NCI-H1436 (cell line): ENCODE measurements around the gene PRKCI.
A peak's percentile ranks its signal among the peaks of the same experiment; 100 is the strongest.
"Not testable (repeated sequence)": the region's sequence is repeated elsewhere in the genome, so short reads cannot be mapped to it uniquely, and the experiment has no call there.

Source experiments
- DNase-seq: peaks from one replicate; lab custom pipeline; 2025; lab: John Stamatoyannopoulos, UW

The PRKCI gene

DNA sequence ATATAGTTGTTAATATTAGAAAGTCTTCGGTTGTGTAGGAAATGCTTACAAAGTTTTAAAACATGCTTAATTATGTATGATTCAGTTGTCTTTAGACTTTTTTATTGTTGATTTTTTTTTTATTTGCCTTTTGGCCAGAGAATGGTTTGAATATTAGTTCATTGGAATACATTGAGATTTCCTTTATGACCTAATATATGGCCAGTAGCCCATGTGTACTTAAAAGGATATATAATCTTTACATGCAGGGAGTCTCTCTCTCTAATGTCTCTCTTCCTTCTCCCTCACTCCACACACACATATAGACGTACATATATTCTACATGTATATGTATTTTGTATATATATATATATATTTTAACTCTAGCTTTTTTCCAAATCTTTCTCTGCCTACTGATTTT is 68.0 kb downstream of the PRKCI start:
- DNase-seq = no peak

DNA sequence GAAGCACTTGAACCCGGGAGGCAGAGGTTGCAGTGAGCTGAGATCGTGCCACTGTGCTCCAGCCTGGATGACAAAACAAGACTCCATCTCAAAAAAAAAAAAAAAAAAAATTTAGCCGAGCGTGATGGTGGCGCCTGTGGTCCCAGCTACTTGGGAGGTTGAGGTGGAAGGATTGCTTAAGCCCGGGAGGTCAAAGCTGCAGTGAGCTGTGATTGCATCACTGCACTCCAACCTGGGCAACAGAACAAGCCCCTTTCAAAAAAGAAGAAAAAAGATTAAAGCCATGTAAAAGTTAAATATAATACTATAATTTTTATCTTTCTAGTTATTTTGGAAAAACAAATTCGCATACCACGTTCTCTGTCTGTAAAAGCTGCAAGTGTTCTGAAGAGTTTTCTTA is 73.4 kb downstream of the PRKCI start:
- no peak for DNase-seq

DNA sequence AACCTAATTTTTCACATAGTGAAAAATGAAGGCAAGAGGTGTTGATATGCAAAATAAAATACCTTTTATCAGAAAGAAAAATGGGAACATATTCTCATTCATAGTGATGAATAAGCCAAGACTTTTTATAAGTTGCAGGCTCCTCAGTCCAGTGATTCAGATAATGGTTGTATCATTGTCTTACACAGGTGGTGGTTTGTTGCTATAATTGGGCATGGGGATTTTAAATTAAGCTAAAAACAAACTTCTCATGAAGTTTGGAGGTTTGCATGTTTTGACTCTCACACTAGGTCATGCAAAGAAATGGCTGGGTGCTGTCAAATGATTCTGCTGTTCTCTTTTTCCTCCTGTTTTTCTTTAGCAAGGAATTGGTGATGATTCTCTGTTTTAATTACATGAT is 74.5 kb downstream of the PRKCI start:
- DNase-seq = no peak

DNA sequence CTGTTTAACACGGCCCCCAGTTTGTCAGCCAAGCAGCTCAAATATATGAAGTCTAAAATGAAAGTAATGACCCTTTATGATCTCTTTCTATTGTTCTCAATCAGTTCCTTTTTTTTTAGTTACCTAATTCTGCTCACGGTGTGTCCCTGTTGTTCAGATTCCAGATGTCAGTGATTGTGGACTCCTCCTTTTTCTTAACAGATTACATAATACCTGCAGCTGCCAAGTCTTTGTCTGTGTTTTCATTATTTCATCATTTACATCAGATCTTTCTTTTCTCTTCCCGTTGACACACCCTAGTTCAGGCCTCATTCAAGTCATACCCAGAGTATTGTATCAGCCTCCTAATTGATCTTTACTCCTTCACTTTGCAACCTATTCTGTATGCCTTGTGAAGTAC is 79.2 kb downstream of the PRKCI start:
- peak; percentile 10 for DNase-seq

DNA sequence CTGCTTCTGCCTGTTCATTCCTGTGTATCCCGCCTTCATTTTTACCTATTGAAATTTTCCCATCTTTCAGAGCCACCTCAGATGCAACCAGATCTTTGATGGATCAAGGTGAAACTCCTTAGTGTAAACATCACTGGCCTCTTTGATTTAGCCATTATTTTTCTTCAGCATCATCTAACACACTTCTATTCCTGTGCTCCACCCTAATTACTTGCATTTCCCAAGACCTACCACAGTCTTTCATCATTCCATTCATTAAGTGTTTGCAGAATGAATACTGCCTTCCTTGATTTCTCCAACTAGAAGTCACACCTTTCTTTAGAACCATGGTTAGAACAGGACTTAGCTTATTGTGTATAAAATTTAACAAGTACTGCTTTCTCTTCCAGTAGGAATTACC is 79.8 kb downstream of the PRKCI start:
- no peak for DNase-seq

- DNase-seq = no peak
Measured at GRCh38 chr3:170306015-170306414, 83.8 kb downstream of the PRKCI start.

GRCh38 chr3:170307671-170308405 is 85.6 kb downstream of the PRKCI start:
- no peak for DNase-seq

GRCh38 chr3:170309046-170309445 is 86.8 kb downstream of the PRKCI start:
- no peak for DNase-seq

DNA sequence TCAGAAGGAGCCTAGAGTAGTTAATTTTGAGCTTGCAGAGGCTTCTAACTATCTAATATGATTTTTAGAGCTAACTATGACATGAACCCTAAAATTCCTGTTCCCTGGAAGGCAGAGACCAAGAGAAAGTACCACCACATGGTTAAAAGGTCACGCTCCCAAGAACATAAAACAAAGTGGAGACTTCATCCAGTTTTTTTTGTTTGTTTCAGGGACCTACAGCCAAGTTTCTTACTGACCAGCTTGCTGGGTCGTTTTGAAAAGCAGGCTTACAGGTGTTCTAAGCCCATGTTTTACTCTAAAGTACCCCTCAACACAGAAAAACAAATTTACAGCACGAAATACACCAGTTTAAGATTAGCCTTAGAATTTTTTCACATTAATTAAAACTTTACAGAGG is 95.7 kb downstream of the PRKCI start:
- no peak for DNase-seq

DNA sequence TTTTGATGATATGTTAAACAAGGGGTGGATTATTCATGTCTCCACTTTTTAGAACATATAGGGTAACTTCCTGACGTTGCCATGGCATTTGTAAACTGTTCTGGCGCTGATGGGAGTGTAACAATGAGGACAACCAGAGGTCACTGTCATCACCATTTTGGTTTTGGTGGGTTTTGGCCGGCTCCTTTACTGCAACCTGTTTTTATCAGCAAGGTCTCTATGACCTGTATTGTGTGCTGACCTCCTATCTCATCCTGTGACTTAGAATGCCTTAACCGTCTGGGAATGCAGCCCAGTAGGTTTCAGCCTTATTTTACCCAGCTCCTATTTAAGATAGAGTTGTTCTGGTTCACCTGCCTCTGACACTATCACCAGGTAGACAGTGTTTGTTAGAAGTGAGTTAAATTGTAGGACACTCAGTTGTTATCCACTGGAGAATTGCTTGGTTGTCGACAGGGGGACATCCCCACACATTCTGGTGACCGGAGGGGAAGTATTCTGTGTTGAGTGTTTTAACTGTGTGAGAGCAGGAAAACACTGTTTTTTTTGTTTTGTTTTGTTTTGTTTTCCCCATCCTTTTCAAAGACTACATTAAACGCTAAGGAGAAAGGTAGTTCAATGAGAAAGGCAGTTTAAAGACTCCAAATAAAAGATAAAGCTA is 98.4 kb downstream of the PRKCI start:
- DNase-seq = no peak

GRCh38 chr3:170321321-170322034 is 99.3 kb downstream of the PRKCI start:
- no peak for DNase-seq

DNA sequence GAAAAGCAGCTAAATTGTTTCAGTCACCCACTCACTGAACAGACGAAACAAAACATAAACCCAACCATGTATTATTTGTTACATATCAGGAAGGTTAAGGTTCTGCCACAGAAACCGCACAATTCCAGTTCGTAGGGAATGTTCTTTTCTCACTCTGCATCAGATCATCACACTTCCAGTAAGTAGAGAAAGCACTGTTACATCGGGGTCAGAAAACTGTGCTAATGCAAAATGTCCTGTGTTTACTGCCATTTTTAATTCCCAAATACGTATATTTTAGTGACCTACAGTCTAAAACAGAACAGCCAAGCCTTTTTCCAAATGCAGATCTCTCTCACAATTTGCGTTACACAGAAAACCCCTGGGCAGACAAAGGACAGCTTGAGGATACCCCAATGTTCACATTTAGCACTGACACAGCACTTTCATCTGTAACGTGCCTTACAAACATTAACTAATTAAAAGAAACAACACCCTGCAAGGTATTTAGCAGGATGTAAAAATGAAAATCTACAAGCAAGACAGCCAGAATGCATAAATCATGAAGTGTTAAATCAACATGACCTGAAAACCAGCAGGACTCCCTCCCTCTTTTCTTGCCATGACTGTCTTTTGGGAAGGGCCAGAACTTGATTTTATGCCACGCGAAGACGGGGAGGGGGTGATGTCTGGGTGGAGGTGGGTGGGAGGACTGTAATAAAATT is 100.5 kb downstream of the PRKCI start:
- DNase-seq = no peak

DNA sequence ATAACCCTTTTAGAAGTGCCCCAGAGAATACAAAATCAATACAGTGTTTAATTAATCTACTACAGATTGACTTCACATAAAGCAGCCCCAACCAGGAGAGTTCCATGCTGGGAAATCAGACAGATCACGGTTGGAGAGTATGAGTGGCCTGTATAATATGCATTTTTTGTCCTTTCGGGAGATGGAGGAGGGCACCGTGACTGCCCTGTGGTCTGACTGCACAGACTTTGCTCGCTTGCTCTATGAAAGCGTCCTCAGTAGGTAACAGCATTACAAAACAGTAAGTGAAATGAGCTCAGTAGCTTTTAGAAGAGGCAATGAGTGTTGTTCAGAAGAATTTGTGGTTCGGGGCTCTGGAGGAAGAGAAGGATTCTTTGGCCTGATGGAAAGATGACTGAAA is 101.1 kb downstream of the PRKCI start:
- DNase-seq = no peak

DNA sequence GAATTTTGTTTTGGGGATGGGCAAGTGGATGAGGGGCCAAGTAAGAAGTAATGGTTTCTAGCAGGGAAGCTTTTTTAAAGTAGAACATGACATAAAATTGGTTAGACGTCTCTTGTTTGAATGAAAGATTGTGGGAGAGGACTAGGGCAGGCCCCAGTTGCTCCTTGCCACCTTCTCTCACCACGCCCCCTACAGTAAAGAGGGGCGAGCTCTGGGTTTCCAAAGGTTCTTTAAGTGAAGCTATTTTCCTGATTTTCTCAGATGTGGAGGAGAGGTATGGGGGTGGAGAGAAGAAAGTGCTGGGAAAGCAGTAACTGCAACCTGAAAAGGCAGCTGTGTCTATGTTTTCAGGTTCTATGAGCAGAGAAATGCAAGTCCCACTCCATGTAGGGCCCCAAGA is 102.7 kb downstream of the PRKCI start:
- DNase-seq = no peak

GRCh38 chr3:170327040-170327808 is 105.0 kb downstream of the PRKCI start:
- DNase-seq = no peak

- not testable (repeated sequence) for DNase-seq
Measured at GRCh38 chr3:170327868-170328548, 105.8 kb downstream of the PRKCI start.

DNA sequence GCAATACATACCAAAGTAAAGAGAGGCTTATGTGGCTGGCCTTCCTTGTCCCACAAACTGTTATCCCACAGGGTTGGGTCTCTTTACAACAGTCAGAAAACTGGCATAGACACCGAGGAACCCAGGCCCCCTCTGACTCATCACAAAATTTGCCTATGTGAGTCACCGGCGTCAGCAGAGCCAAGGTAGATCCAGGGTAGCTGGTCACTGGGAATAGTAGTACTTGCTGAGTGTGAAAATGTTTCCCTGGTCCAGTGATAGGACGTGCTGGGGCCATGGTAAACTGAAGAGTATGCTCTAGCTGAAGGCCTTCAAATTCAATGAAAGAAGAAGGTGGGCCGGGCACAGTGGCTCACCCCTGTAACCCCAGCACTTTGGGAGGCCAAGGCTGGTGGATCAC is 108.1 kb downstream of the PRKCI start:
- DNase-seq = no peak

GRCh38 chr3:170331143-170331542 is 108.9 kb downstream of the PRKCI start:
- DNase-seq = peak; percentile 61

DNA sequence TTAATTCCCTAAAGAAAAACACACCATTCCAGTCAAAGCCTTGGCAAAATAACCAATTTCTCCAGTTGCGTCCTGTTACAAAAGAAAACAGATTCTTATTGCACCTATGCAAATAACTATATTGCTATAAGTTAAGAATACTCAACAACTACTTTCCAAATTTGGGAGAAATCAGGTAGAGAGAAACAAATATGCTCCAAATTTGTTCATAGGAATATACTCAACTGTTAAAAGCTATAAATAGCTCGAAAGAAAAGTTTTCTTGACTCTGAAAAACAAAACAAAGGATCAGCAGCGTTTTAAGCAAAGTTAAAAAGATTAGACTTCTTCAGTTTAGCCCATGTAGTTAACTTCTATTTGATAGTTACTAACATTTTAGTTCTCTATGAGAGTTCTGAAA is 115.2 kb downstream of the PRKCI start:
- DNase-seq = no peak

- no peak for DNase-seq
Measured at GRCh38 chr3:170338690-170339340, 116.6 kb downstream of the PRKCI start.

DNA sequence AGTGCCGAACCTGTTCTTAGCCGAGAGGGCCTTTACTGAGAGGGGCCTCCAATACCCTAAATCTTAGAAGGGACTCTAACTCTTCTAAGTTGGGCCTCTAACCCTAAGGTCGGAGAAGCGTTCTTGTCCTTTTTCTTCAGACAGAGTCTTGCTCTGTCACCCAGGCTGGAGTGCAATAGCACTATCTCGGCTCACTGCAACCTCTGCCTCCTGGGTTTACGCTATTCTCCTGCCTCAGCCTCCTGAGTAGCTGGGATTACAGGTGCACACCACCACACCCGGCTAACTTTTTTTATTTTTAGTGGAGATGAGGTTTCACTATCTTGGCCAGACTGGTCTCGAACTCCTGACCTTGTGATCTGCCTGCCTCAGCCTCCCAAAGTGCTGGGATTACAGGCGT is 120.0 kb downstream of the PRKCI start:
- not testable (repeated sequence) for DNase-seq
